Adrenal gland (tissue), 5 donors: ENCODE results near the gene MTUS2.

Source experiments
- CTCF ChIP-seq, 6 experiments: fragments of 450-650 bp in 4 of 6; fragments of 200-600 bp in 2 of 6; sonication (generic) in 1 of 6; IDR thresholded peaks; 1 replicate in 5 of 6; 2 replicates in 1 of 6; pipeline versions ENCODE4 v1.5.1 to v1.8.0; 2016 to 2021; ENCODE audit warnings: antibody characterized with exemption in 6 of 6, mild to moderate bottlenecking in 2 of 6, moderate library complexity in 1 of 6
- POLR2A ChIP-seq, 2 donors: fragments of 450-650 bp; IDR thresholded peaks; one replicate each; pipeline ENCODE4 v1.6.1; 2017; ENCODE audit warnings: antibody characterized with exemption in 2 of 2, mild to moderate bottlenecking in 2 of 2, moderate library complexity in 1 of 2
- donor health status: DM: no; HTN: no; CAD: no.

- TF ChIP-seq POLR2A (IDR thresholded peaks at IDR 0.05), result no peak
- no peak for TF ChIP-seq CTCF (IDR thresholded peaks at IDR 0.05)
Measured at GRCh38 chr13:29319451-29319850, 499.3 kb downstream of the MTUS2 start.
